IMR-90 (cell line): ENCODE data around the gene DSG3. TPM values are rescaled to one million over a fixed set of nuclear protein-coding genes. Genes with fewer than 3 reads are reported as not detected.

Experiments used
- ATAC-seq: fragments of 200-7000 bp; cut with Tn5 transposase; 2 replicates; pipeline ENCODE4 v1.9.1; 2020; ENCODE audit warnings: low read depth, mild to moderate bottlenecking, moderate library complexity
- BruUV-seq: library from RNA; stranded (reverse); fragments of 400-500 nt; replicated peaks from 2 replicates; lab custom pipeline; 2021; lab: Mats Ljungman, UMichigan
- CTCF ChIA-PET: fragments of 300-600 bp; formaldehyde crosslinking; extraction: SDS; loops from one replicate; lab custom pipeline; 2021; ENCODE audit warnings: antibody characterized with exemption; lab: Yijun Ruan, JAX
- POLR2A ChIA-PET: fragments of 300-600 bp; sonication (Branson Sonifier 250); formaldehyde crosslinking; loops from one replicate; lab custom pipeline; 2022; ENCODE audit warnings: antibody characterized with exemption; ENCODE audit not compliant: unreplicated experiment; lab: Charles Lee
- DNase-seq: peaks from one replicate; pipeline ENCODE4 v3.0.0; 2013
- H2AFZ ChIP-seq: replicated peaks from 2 replicates; pipeline ENCODE3; 2013; ENCODE audit warnings: low read length, mild to moderate bottlenecking; ENCODE audit not compliant: poor library complexity
- H2AK5ac ChIP-seq: 2 replicates; pipeline ENCODE4 v1.6.1; 2013; ENCODE audit warnings: low read depth, low read length, inconsistent platforms
- H2AK9ac ChIP-seq: replicated peaks from 2 replicates; pipeline ENCODE3; 2013; ENCODE audit warnings: mild to moderate bottlenecking, low read depth, low read length, moderate library complexity; ENCODE audit not compliant: poor library complexity
- H2BK120ac ChIP-seq: 2 replicates; pipeline ENCODE4 v1.6.1; 2013; ENCODE audit warnings: low read depth, low read length, inconsistent platforms
- H2BK15ac ChIP-seq: 3 replicates; pipeline ENCODE4 v1.6.1; 2013; ENCODE audit warnings: low read depth, low read length, inconsistent platforms
- H2BK20ac ChIP-seq: 2 replicates; pipeline ENCODE4 v1.6.1; 2013; ENCODE audit warnings: low read depth, mild to moderate bottlenecking, inconsistent platforms, low read length, moderate library complexity
- H2BK5ac ChIP-seq: 2 replicates; pipeline ENCODE4 v1.6.1; 2013; ENCODE audit warnings: mild to moderate bottlenecking, low read depth, low read length, inconsistent platforms; ENCODE audit not compliant: poor library complexity, severe bottlenecking
- H3K14ac ChIP-seq: replicated peaks from 2 replicates; pipeline ENCODE4 v1.6.1; 2013; ENCODE audit warnings: low read depth, low read length, inconsistent platforms
- H3K18ac ChIP-seq: 2 replicates; pipeline ENCODE4 v1.6.1; 2013; ENCODE audit warnings: low read depth, low read length, control low read depth
- H3K23ac ChIP-seq: 2 replicates; pipeline ENCODE4 v1.6.1; 2013; ENCODE audit warnings: low read depth, low read length, inconsistent platforms
- H3K27ac ChIP-seq: 2 replicates; pipeline ENCODE4 v1.5.1; 2013; ENCODE audit warnings: mild to moderate bottlenecking, control low read depth, low read length; ENCODE audit not compliant: insufficient read depth
- H3K27me3 ChIP-seq: 2 replicates; pipeline ENCODE4 v1.6.1; 2013; ENCODE audit warnings: low read length; ENCODE audit not compliant: control insufficient read depth, insufficient read depth
- H3K36me3 ChIP-seq: 2 replicates; pipeline ENCODE4 v1.6.1; 2013; ENCODE audit warnings: low read length, mixed read lengths; ENCODE audit not compliant: control insufficient read depth, insufficient read depth
- H3K4ac ChIP-seq: 2 replicates; pipeline ENCODE4 v1.6.1; 2013; ENCODE audit warnings: low read depth, low read length, inconsistent platforms
- H3K4me1 ChIP-seq: 2 replicates; pipeline ENCODE4 v1.6.1; 2013; ENCODE audit warnings: low read length, mixed read lengths; ENCODE audit not compliant: control insufficient read depth, insufficient read depth
- H3K4me2 ChIP-seq: 2 replicates; pipeline ENCODE4 v1.6.1; 2013; ENCODE audit warnings: low read depth, mild to moderate bottlenecking, control low read depth, low read length, moderate library complexity
- H3K4me3 ChIP-seq: 2 replicates; pipeline ENCODE4 v1.5.1; 2013; ENCODE audit warnings: low read depth, mild to moderate bottlenecking, control low read depth, low read length, moderate library complexity; ENCODE audit not compliant: insufficient read depth
- H3K56ac ChIP-seq: 2 replicates; pipeline ENCODE4 v1.6.1; 2013; ENCODE audit warnings: low read length, inconsistent platforms; ENCODE audit not compliant: insufficient read depth; ENCODE audit errors: extremely low read depth
- H3K79me1 ChIP-seq, 2 experiments: 2 replicates each; pipeline ENCODE4 v1.6.1; 2013; ENCODE audit warnings: low read length in 2 of 2, inconsistent platforms in 1 of 2, low read depth in 1 of 2
- H3K9ac ChIP-seq: 2 replicates; pipeline ENCODE4 v1.6.1; 2013; ENCODE audit warnings: low read depth, low read length, control low read depth
- H3K9me1 ChIP-seq: 2 replicates; pipeline ENCODE4 v1.6.1; 2013; ENCODE audit warnings: low read length, inconsistent platforms; ENCODE audit not compliant: insufficient read depth
- H3K9me3 ChIP-seq: 2 replicates; pipeline ENCODE4 v1.6.1; 2013; ENCODE audit warnings: low read length; ENCODE audit not compliant: control insufficient read depth, insufficient read depth
- H4K20me1 ChIP-seq: 2 replicates; pipeline ENCODE4 v1.6.1; 2013; ENCODE audit warnings: low read length, inconsistent platforms; ENCODE audit not compliant: insufficient read depth
- H4K5ac ChIP-seq: 2 replicates; pipeline ENCODE4 v1.6.1; 2013; ENCODE audit warnings: mild to moderate bottlenecking, low read depth, low read length, control low read depth
- H4K8ac ChIP-seq, 2 experiments: 2 replicates each; pipeline ENCODE4 v1.6.1; 2013; ENCODE audit warnings: low read depth in 2 of 2, low read length in 2 of 2, control low read depth in 1 of 2, inconsistent platforms in 1 of 2
- H4K91ac ChIP-seq: 2 replicates; pipeline ENCODE4 v1.6.1; 2013; ENCODE audit warnings: low read depth, low read length, inconsistent platforms; ENCODE audit not compliant: insufficient read depth
- CEBPB ChIP-seq: IDR thresholded peaks from 2 replicates; pipeline ENCODE4 v1.6.1; 2012; ENCODE audit warnings: low read depth, low read length, improper control_type of control experiment
- CHD1 ChIP-seq: IDR thresholded peaks from 2 replicates; pipeline ENCODE4 v1.6.1; 2012; ENCODE audit warnings: low read depth, low read length, improper control_type of control experiment
- ELK1 ChIP-seq: fragments of 150-350 bp; IDR thresholded peaks from 2 replicates; pipeline ENCODE4 v1.6.1; 2016; ENCODE audit warnings: low read depth, mild to moderate bottlenecking, low read length, moderate library complexity, borderline replicate concordance
- FOS ChIP-seq: fragments of 150-350 bp; IDR thresholded peaks from 2 replicates; pipeline ENCODE4 v1.6.1; 2016; ENCODE audit warnings: low read depth, low read length
- MAFK ChIP-seq: IDR thresholded peaks from 2 replicates; pipeline ENCODE4 v1.6.1; 2012; ENCODE audit warnings: low read depth, low read length, improper control_type of control experiment
- WGBS, 2 experiments: methylation state at CpG; one replicate each; pipeline versions ENCODE4 v1.1.5 to v1.1.7; 2013; ENCODE audit warnings: missing lambda C conversion rate in 2 of 2; ENCODE audit not compliant: insufficient read length in 1 of 2; ENCODE audit errors: extremely low coverage in 2 of 2; 5-methylcytosine and 5-hydroxymethylcytosine counted together
- dilution Hi-C: fragments of 300-500 bp; cut with HindIII; formaldehyde crosslinking; loops from one replicate; pipeline ENCODE4 v1.14.3; 2018; ENCODE audit warnings: low sequenced_read_pairs; ENCODE audit not compliant: unreplicated experiment
- in situ Hi-C: fragments of 300-500 bp; cut with MboI; formaldehyde crosslinking; loops from 3 replicates; pipeline ENCODE4 v1.14.3; 2019; ENCODE audit warnings: low sequenced_read_pairs, inconsistent platforms, mixed read lengths
- intact Hi-C: fragments of 100-400 bp; cut with micrococcal nuclease; formaldehyde crosslinking; loops from 2 replicates; pipeline ENCODE4 v1.10.0; 2022
- polyA plus RNA-seq, 3 experiments: library from polyadenylated mRNA; depleted of rRNA; stranded (reverse); fragments of >200 nt; gene quantifications; 2 replicates each; pipeline ENCODE4 v1.2.3, GENCODE V29; 2012; ENCODE audit warnings: low replicate concordance in 1 of 3
- total RNA-seq: library from RNA; depleted of rRNA; stranded (reverse); fragments of >200 nt; gene quantifications from 2 replicates; pipeline ENCODE4 v1.2.3, GENCODE V29; 2012
- TF ChIP-seq, protein P1 (sequence below): fragments of 150-350 bp; IDR thresholded peaks from 2 replicates; pipeline ENCODE4 v1.6.1; 2017; ENCODE audit warnings: mild to moderate bottlenecking, antibody characterized with exemption, low read length, low read depth

Gene DSG3
- total and polyA plus RNA-seq, 2 of the 4 experiments (the other 2 are of a cell fraction) = not detected

DNA sequence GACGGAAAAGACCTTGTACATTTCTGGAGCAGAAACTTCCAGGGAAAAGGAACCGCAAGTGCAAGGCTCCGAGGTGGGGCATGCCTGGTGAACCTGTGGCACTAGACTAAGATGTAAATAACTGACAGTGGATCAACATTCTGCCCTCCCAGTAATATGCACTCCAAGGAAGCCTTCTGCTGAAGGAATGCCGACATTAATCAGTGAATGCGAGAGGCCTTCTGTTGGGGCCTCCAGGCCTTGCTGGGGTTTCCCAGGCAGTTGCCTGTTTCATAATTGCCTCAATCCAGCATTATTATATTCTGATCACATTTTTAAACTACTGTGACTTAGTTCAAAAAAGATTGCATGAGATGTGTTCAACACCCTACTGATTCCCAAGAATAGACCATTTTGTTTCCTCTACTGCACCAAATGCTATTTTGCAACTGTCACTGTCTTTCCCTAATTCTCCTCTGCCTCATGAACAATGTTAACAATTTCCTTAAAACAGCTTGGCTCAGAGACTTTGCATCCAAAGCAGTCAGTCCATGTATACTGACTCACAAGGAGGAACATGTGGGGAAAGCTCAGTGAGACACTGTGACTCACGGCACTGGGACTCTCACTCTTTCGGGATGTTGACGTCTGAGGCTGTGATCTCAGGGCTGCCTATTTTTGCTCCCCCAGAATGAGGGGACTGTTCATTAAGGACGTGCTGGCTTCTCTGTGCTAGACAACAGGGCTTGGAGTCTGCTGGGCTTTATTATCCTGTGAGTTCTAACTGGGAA is 39.9 kb downstream of the DSG3 start:
- CTCF ChIA-PET = no interaction called here
- intact Hi-C loops = no loop called here

More for the DNA sequence above, 39.9 kb downstream of the DSG3 start:
- H3K27me3 ChIP-seq = no peaks in the 10 kb centered on the region
- H3K9me3 ChIP-seq = no peaks in the 10 kb centered on the region
- H3K56ac ChIP-seq = no peak overlapping the region
- in situ Hi-C loops (no loop called here), dilution Hi-C loops (no loop called here)
- DNase-seq (peak; percentile 88), ATAC-seq (peak; percentile 92)
- peak overlapping the region; percentile 13 for H2AK9ac ChIP-seq
- no peak overlapping the region for H2BK15ac ChIP-seq
- no peak overlapping the region for H4K8ac ChIP-seq
- no peak overlapping the region for H3K27ac ChIP-seq
- no peak overlapping the region for H3K14ac ChIP-seq
- no peaks in the 10 kb centered on the region for H3K9me1 ChIP-seq
- POLR2A ChIA-PET = no interaction called here
- H2BK120ac ChIP-seq = 0 out of 2 replicates have a peak overlapping the region, but pooled peaks have one; percentile 22
- H3K79me1 ChIP-seq = no peaks in the 10 kb centered on the region
- H4K91ac ChIP-seq = no peak overlapping the region
- no peak overlapping the region for H3K9ac ChIP-seq
- WGBS, 2 experiments = 20% methylated on average over 1 of the region's 9 CpGs; no CpG with 5 or more reads in 1 of the 2 experiments
- H2AFZ ChIP-seq = peak overlapping the region; percentile 27
- no peak overlapping the region for H2AK5ac ChIP-seq
- no peak for TF ChIP-seq CHD1
- no peak for TF ChIP-seq ELK1
- TF ChIP-seq, protein P1, sequence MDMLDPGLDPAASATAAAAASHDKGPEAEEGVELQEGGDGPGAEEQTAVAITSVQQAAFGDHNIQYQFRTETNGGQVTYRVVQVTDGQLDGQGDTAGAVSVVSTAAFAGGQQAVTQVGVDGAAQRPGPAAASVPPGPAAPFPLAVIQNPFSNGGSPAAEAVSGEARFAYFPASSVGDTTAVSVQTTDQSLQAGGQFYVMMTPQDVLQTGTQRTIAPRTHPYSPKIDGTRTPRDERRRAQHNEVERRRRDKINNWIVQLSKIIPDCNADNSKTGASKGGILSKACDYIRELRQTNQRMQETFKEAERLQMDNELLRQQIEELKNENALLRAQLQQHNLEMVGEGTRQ = peak; percentile 12; the same call in 1 of the 2 replicates
- TF ChIP-seq MAFK = no peak
- TF ChIP-seq CEBPB = peak; percentile 31; the same call in 1 of the 2 replicates
- TF ChIP-seq FOS = 0 out of 2 replicates have a peak, but pooled peaks have one; percentile 34
- no peak overlapping the region for H2BK20ac ChIP-seq
- no peak overlapping the region for H3K4me3 ChIP-seq
- no peaks in the 10 kb centered on the region for H3K36me3 ChIP-seq
- H4K5ac ChIP-seq = no peak overlapping the region
- no TSS peak for BruUV-seq
- H3K18ac ChIP-seq = peak overlapping the region; percentile 34; the same call in 1 of the 2 replicates
- no peaks in the 10 kb centered on the region for H4K20me1 ChIP-seq
- H3K23ac ChIP-seq = no peak overlapping the region
- peak overlapping the region; percentile 10; the same call in 1 of the 2 replicates for H3K4me2 ChIP-seq
- H2BK5ac ChIP-seq = no peak overlapping the region
- H3K4me1 ChIP-seq = 0 out of 2 replicates have a peak, but pooled peaks cover 2% of the 10 kb centered on the region
- no peak overlapping the region for H3K4ac ChIP-seq
